GM04504 (cell line): ENCODE measurements around the gene KRT77.

Experiments used
- DNase-seq: peaks from one replicate; pipeline ENCODE4 v3.0.0-alpha.2; 2012; ENCODE audit warnings: low read depth

KRT77 gene

GRCh38 chr12:52651726-52652261 lies 51.5 kb downstream of the KRT77 start, which contains the start of gene KRT2:
KRT2 (minus strand) TSS chr12:52652211; CDS start chr12:52652142, 69 bp downstream.
- no peak for DNase-seq

GRCh38 chr12:52650520-52651081 lies 52.7 kb downstream of the KRT77 start:
- DNase-seq: peak; percentile 14

- DNase-seq: no peak
Observed at GRCh38 chr12:52649066-52649465, 54.3 kb downstream of the KRT77 start.

- no peak for DNase-seq
Observed at GRCh38 chr12:52648012-52648550, 55.2 kb downstream of the KRT77 start.

- no peak for DNase-seq
Observed at GRCh38 chr12:52647601-52648000, 55.7 kb downstream of the KRT77 start.

GRCh38 chr12:52646613-52647012 lies 56.7 kb downstream of the KRT77 start:
- no peak for DNase-seq

- DNase-seq: no peak
Observed at GRCh38 chr12:52645982-52646381, 57.3 kb downstream of the KRT77 start.

GRCh38 chr12:52645120-52645761 lies 58.1 kb downstream of the KRT77 start:
- no peak for DNase-seq

GRCh38 chr12:52644078-52644415 lies 59.3 kb downstream of the KRT77 start:
- DNase-seq: no peak

GRCh38 chr12:52643233-52644077 lies 59.9 kb downstream of the KRT77 start:
- DNase-seq: no peak

GRCh38 chr12:52641468-52641867 lies 61.9 kb downstream of the KRT77 start:
- DNase-seq: no peak
